GM19035 (cell line): Measurements from ENCODE around the gene CDCA4.
A peak's percentile ranks its signal among the peaks of the same experiment; 100 is the strongest.

ENCODE experiments used
- ATAC-seq: cut with Tn5 transposase; IDR thresholded peaks from one replicate; pipeline ENCODE4 v1.9.1; 2021; ENCODE audit not compliant: unreplicated experiment

CDCA4 gene

GRCh38 chr14:104991896-104992230, 29.0 kb downstream of the CDCA4 start:
- no peak for ATAC-seq

- ATAC-seq, result no peak
Observed at GRCh38 chr14:104989951-104990303, 31.0 kb downstream of the CDCA4 start.

GRCh38 chr14:104989236-104989950, 31.5 kb downstream of the CDCA4 start:
- no peak for ATAC-seq

GRCh38 chr14:104986487-104987164, 34.3 kb downstream of the CDCA4 start:
- ATAC-seq, result no peak

- ATAC-seq, result peak; percentile 91
Observed at GRCh38 chr14:104985675-104986486, 35.0 kb downstream of the CDCA4 start, which contains the start of gene CLBA1. Gene CLBA1, plus strand, starts transcription at chr14:104985788. Its CDS starts 644 bp downstream, at chr14:104986432.

- no peak for ATAC-seq
Observed at GRCh38 chr14:104984056-104984894, 36.6 kb downstream of the CDCA4 start.

- ATAC-seq, result no peak
Observed at GRCh38 chr14:104983231-104983721, 37.6 kb downstream of the CDCA4 start.

- ATAC-seq, result no peak
Observed at GRCh38 chr14:104982548-104983230, 38.2 kb downstream of the CDCA4 start.

GRCh38 chr14:104981699-104982541, 39.0 kb downstream of the CDCA4 start:
- no peak for ATAC-seq

- ATAC-seq, result no peak
Observed at GRCh38 chr14:104980611-104981531, 40.0 kb downstream of the CDCA4 start.

GRCh38 chr14:104979758-104980610, 40.9 kb downstream of the CDCA4 start:
- no peak for ATAC-seq

- ATAC-seq, result no peak
Observed at GRCh38 chr14:104978746-104979691, 41.9 kb downstream of the CDCA4 start.

GRCh38 chr14:104977681-104978653, 42.9 kb downstream of the CDCA4 start, which contains the start of gene AHNAK2:
Gene AHNAK2, minus strand, starts transcription at chr14:104978374. Its CDS starts 137 bp downstream, at chr14:104978237.
- no peak for ATAC-seq

- ATAC-seq, result no peak
Observed at GRCh38 chr14:104977008-104977680, 43.7 kb downstream of the CDCA4 start.
